Activated T-helper 9 cell treated with anti-CD3 and anti-CD28 coated beads, Interleukin-2, amount 50 U/mL, for 16 hours (primary cell): ENCODE measurements around the gene TMEM41A.

ENCODE experiments used
- DNase-seq: peaks from one replicate; pipeline ENCODE4 v3.0.0-alpha.2; 2020; ENCODE audit warnings: low read depth

TMEM41A gene

GRCh38 chr3:185498503-185499396 lies at the start of gene TMEM41A:
TSS of gene TMEM41A (minus strand) at chr3:185499035. CDS start at chr3:185498961, 74 bp downstream.
- peak; percentile 82 for DNase-seq

- no peak for DNase-seq
These were observed 41.9 kb upstream of the TMEM41A start for GRCh38 chr3:185540695-185541094.

DNA sequence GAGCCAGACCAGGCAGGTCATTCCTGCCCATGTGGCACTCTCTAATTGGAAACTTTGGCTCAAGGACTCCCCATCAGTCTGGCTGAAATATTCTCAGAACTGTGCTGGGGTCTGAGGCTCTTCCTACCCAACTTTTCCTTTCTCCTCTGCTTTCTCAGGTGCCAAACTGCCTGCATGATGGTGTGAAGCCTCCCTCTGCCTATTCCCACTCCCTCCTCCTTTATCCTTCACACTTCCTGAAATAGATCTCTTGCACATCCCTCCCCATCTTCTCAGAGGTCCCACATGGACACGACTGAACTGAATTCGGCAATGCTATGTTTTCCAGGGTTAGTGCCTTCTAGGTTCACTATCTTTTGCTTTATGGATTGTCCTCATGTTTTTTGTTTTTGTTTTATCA lies 41.1 kb upstream of the TMEM41A start:
- DNase-seq = no peak

GRCh38 chr3:185537369-185537970 lies 38.6 kb upstream of the TMEM41A start:
- no peak for DNase-seq

DNA sequence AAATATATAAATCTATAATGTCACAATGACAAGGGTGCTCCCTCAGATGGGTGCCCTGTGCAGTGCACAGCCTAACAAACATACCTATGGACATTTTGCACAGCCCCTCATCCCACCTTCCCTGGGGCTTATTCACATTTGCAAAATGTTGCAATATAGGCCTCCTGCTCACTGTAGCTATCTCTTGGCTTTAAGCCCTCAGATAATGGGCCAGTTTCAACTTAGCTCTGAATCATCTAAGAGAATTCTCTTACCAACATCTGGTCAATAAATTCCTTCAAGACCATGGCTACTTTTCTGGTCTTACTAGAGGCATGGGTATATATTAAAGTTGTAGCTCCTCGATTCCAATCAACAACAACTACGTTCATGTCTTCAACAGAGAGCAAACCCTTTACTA lies 35.7 kb upstream of the TMEM41A start:
- DNase-seq = no peak

- DNase-seq = no peak
These were observed 34.1 kb upstream of the TMEM41A start for GRCh38 chr3:185532901-185533300.

DNA sequence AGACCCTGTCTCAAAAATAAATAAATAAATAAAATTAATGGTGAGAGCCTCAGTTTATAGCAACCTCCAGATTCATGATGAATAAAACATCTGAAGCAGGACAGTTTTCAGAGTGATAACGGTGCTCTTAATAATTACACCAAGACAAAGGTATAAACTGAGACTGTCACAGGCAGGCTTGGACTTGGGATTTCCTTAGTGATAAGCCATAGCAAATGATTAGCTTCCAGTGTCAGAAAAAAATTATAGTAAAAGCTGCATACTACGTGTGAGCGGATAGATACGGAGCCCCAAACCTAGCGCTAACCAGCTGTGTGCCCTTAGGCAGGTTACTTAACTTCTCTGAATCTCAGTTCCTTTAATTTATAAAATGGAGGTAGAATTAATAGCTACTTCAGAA lies 32.0 kb upstream of the TMEM41A start:
- no peak for DNase-seq

DNA sequence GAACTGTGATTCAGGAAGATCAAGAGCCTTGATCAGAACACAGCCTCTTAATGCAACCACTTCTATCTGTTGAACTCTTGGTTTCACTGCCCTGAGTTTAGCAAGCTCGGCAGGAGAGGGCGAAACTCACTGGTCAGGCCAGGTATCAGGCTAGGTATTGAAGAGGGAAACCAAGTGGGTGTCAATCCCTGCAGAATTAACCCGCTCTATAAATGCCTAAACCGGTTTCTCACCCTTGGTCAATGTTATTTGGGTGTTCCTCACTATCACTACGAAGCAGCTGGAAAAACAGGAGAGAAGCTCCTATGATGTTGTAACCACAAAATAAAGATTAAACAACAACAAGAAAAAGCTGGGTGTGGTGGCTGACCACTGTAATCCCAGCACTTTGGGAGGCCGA lies 29.7 kb upstream of the TMEM41A start:
- DNase-seq = no peak

DNA sequence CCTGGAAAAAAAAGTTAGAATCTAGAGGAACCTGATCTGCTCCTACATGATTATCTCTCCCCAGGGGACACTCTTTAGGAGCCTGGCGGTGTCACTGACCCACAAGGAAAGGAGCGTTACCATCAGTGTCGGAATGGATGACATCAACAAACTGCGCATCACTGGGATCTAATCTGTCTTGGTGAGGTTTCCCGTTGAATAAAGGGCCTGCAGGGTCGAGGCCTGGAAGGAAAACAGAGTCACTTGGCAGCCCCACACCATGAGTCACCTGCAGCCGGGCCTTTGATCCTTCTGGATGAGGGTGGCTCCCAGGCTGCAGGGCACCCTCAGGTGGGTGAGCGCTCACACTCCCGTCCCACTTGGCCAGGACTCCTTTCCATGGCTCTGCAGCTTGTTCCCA lies 28.5 kb upstream of the TMEM41A start:
- no peak for DNase-seq

DNA sequence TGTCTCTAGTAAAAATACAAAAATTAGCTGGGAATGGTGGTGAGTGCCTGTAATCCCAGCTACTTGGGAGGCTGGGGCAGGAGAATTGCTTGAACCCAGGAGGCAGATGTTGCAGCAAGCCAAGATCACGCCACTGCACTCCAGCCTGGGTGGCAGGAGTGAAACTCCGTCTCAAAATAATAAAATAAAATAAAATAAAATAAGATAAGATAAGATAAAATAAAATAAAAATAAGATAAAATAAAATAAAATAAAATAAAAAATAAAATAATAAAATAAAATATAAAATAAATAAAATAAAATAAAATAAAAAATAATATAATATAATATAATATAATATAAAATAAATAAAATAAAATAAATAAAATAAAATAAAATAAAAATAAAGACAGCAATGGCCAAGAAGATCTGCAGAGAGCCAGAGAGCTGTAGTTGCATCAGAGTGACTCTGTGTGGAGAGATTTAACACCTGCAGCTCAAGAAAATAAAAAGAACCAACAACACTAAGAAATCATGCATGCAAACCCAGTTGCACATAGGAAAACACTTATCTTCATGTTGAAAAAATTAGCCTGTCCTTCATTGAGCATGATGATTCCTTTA lies 27.6 kb upstream of the TMEM41A start:
- DNase-seq = no peak

GRCh38 chr3:185521349-185522138 lies 22.7 kb upstream of the TMEM41A start:
- DNase-seq = no peak

DNA sequence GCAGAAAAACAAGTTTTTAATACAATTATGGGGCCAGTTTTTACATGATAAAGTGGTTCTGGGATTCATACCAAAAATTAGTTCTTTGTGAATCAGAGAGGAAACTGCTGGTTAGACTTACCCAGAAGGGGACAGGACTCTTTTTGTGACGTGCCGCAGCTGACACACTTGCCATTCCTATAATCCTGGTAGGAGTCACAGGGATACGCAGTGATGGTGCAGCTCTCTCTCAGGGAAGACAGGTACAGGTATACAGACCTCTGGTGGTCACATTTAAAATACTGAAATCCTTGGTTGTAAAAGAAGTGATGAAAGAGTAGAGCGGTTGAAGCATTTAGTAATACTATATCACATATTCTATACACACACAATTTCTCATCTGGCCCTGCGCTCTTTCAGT lies 20.2 kb upstream of the TMEM41A start:
- no peak for DNase-seq

DNA sequence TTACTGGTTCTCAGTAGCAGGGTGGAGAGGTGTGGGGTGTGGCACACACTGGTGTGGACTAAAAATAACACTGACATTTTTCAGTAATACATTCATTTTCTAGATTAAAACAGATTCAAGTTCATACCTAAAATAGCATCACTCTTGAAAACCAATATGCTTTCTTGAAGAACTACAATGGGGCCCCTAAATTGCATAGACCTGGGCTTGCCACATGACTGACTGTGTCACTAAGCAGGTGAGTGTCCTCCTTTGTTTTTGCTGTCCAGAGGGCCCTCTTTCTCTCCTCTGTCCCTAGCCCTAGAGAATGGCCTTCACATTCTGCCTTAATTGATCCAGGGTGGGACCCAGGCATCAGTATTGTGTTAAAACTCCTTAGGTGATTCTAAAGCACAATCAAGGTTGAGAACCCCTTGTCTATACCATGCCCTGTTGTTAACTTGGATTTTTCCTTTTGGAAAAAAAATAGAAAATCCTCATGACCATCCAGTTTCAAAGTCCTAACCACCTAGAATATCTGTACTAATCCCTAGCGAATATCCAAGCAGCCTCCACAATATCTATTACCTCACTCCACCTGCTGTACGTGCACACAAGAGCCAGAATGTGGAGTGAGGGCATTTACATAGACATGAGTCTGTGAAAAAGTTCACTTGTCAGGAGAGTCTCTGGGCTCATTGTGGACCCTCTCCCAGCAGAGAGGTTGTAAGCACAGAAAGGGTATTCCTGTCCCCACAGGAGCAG lies 18.7 kb upstream of the TMEM41A start:
- DNase-seq = no peak

GRCh38 chr3:185511711-185512110 lies 12.9 kb upstream of the TMEM41A start:
- DNase-seq = no peak

- DNase-seq = no peak
These were observed 9.6 kb upstream of the TMEM41A start for GRCh38 chr3:185508335-185508991.

DNA sequence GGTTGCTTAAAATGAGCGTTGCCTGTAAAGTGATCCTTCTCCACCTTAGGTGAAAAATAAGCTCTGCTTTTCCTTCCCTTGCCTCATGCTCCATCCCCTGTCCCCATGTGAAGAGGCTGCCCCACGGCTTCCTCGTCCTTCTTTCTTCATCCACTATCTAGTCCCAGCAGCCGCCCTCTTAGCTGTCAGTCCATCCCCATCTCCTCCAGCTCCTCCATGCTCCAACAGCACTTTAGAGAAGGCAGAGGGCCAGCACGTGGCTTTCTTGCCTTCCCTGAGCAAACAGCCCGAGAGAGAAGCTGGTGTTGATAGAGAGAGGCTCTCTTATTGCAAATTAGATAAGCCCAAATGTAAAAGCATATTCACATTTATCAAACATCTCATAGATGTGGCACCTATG lies 9.0 kb upstream of the TMEM41A start:
- DNase-seq = no peak

DNA sequence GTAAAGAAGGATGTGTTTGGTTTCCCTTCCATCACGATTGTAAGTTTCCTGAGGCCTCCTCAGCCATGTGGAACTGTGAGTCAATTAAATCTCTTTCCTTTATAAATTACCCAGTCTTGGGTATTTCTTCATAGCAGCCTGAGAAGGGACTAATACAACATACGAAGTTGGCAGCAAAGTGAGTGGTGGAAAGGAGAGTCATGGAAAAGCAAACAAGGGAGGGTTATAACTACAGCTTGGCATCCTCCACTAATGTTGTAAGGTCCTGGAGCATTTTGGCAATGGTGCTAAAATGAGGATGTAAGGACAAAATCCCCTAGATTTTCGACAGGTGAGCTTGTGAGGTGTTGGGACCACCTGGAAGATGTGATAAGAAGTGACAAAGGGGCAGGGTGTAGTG lies 5.8 kb upstream of the TMEM41A start:
- DNase-seq = no peak

- no peak for DNase-seq
These were observed 4.7 kb upstream of the TMEM41A start for GRCh38 chr3:185503521-185503920.

DNA sequence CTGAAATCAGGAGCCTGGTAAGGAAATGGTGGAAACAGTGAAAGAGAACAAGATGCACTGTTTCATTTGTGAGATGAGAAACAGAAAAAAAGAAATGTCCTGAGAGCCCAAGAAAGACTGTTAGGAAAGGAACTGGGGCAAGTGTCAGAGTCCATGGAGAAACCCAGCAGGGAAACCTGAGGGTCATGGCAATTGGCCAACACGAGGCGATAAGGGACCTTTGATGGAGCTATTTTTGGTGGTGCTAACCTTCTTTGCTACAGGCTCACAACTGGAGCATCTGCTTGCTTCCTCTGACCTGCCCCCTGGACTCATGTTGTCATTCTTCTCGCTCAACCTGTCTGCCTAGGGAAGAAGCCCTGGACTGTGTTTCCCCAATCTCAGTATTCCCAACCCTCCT lies 4.2 kb upstream of the TMEM41A start:
- DNase-seq = no peak

- DNase-seq = no peak
These were observed 8.6 kb downstream of the TMEM41A start for GRCh38 chr3:185490241-185490640.

DNA sequence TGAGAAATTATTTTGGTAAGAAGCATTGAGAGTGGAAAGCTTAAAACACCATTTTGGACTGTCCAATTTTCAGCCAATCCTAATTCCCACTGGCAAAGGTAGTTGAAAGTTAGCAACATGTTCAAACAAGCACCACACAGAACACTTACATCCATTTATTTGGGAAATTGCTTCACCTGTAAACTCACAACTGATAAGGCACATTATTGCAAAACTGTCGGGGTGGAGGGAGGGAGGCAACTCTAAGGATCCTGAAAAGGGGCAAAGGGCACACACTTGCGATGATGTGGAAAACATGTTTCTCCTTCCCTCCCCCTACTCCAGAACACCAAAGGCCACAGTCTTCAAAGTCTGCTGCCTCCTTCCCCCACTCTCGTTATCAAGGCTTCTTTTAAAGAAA lies 9.4 kb downstream of the TMEM41A start:
- DNase-seq = no peak
